HG03095 (cell line): Measurements from ENCODE around the gene SNCAIP.
"Not testable (repeated sequence)": the region's sequence is repeated elsewhere in the genome, so short reads cannot be mapped to it uniquely, and the experiment has no call there.

Experiments
- ATAC-seq: cut with Tn5 transposase; IDR thresholded peaks from one replicate; pipeline ENCODE4 v1.9.1; 2021; ENCODE audit warnings: moderate library complexity; ENCODE audit not compliant: unreplicated experiment

SNCAIP gene

DNA sequence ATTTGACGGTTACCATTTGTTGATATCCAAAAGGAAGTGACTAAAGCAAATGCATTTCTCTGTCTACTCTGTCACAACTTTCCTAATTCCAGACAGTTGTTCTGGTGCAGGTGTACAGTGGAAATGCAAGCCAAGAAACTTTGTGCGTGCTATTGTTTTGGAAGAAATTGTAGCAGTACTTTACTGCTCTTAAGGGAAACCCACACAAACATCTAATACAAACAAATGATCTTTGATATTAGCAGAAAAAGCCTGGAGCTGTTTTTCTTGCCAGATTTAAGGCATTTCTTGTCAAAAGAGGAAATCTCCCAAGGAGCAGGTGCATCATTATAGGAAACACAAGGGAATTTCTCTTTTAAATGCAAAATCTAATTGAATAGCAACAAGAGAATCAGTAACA lies 2.0 kb downstream of the SNCAIP start:
- no peak for ATAC-seq

DNA sequence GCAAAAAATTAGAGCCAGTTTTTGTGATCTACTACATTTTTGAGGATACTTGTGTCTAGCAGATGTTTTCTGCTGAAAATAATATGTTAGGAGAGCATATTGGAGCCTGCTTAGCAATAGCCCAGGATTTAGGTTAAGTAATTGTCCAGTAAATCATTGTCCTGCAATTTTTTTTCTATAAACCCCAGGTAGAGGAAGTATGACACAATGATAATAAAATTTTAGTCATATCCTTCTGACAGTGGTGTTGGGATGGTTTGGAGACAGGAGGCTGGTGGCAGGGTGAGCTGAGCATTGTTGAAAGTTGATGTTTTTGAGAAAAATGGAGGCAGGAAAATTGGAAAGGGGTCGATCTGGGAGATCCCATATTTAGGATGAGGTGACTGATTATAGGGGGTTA lies 3.5 kb downstream of the SNCAIP start:
- ATAC-seq: no peak

- ATAC-seq: no peak
These were observed 4.6 kb downstream of the SNCAIP start for GRCh38 chr5:122316656-122317055.

- no peak for ATAC-seq
These were observed 7.9 kb downstream of the SNCAIP start for GRCh38 chr5:122319897-122320296.

DNA sequence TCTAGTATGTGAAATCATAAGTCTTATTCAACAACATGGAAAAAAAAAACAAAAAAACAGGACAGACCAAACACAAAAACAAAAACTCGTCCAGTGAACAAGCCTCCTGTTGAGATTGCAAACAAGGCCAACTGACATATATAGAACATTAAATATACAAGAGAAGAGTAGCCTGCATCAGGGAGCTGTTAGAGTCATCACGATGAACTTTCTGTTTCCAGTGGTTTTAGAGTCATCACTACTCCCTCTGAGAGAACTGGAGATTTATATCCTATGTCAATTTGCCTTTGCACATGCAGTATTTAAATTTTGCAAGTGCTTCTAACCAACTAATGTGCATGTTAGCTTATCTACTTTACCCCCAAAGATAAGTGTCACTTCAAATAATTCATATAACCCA lies 9.9 kb downstream of the SNCAIP start:
- ATAC-seq: no peak

DNA sequence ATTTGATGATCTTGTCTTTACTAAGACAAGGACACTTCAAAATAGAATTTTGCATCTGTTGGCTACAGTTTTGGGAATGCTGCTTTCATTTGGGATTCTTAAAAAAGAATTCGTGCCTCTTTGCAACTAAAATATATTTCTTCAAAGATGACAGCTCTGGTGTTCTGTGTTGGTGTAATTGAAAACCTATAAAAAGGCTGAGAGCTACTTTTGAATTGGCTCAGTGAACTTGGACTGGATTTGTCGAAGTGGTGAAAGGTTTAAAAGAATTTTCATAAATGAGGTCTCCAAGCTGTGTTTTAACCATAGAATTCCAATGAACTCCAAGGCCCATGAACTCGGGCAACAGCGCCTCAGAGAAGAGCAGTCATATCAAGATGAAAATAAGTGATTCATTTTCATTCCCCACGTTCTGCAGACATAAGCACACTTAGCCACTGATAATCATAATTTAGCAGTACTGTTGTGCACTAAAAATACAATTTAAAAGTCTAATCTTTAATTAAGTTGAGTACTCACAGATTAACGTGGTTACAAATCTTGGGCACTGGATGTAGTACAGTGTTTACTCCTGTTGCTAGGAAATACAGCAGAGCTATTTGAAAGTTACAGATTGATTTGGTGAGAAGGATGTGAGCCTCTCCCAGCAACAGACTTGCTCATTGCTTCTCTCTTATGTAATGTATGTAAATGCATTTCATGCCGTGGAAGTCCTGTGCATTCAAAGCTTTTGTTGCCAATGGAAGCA lies 10.9 kb downstream of the SNCAIP start:
- ATAC-seq: no peak

- no peak for ATAC-seq
These were observed 11.7 kb downstream of the SNCAIP start for GRCh38 chr5:122323738-122324137.

GRCh38 chr5:122327110-122327509 lies 15.1 kb downstream of the SNCAIP start:
- ATAC-seq: no peak

DNA sequence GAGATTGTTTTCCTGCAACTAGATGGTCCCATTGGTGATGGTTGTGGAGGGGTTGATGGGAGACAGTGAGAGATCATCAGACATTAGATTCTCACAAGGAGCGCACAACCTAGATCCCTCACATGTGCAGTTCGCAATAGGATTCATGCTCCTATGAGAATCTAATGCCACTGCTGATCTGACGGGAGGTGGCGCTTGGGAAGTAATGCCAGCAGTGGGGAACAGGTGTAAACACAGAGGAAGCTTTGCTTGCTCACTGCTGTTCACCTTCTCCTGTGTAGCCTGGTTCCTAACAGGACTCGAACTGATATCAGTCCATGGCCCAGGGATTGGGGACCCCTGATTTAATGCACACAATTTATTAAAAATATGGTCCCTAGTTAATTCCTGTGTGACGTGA lies 18.8 kb downstream of the SNCAIP start:
- ATAC-seq: no peak

- ATAC-seq: no peak
These were observed 20.8 kb downstream of the SNCAIP start for GRCh38 chr5:122332599-122333555.

- ATAC-seq: no peak
These were observed 21.5 kb downstream of the SNCAIP start for GRCh38 chr5:122333564-122333963.

DNA sequence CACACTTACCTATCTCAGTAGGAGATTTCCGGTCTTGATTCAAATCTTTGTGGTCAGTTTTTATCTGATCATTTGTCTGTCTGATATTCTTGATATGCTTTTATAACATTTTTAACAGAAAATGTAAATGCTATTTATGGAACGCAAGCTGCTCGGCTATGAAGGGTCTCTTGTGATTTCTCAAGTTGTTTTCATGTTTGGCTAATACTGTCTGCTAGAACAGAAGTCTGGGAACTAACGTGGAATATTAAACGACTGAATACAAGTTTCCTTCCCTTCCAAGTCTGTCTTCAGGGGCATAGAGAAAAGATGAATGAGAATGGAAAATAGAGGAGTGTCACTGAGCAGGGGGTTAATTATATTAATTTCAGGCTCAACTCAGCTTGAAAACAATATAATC lies 27.6 kb downstream of the SNCAIP start:
- no peak for ATAC-seq

DNA sequence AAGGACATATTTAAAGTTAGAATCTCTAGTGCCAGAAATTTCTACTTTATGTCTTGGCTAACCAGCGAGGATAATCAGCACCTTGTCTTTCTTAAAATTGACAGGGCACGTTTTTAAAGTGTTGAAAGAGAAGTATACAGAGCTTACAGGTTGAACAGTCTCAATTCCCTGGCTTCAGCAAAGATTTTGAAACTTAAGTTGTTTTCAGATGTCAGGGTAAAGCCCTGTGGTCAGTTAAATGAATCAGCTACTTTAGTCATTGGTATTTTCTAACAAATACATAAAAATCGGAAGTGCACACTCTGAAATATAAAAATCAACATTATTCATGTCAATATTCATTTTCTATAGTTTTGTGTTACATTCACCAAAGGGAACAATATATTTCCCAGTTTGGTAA lies 29.1 kb downstream of the SNCAIP start:
- ATAC-seq: no peak

- no peak for ATAC-seq
These were observed 30.2 kb downstream of the SNCAIP start for GRCh38 chr5:122342256-122342655.

GRCh38 chr5:122346897-122347581 lies 35.0 kb downstream of the SNCAIP start:
- no peak for ATAC-seq

- ATAC-seq: no peak
These were observed 38.5 kb downstream of the SNCAIP start for GRCh38 chr5:122350496-122350895.

DNA sequence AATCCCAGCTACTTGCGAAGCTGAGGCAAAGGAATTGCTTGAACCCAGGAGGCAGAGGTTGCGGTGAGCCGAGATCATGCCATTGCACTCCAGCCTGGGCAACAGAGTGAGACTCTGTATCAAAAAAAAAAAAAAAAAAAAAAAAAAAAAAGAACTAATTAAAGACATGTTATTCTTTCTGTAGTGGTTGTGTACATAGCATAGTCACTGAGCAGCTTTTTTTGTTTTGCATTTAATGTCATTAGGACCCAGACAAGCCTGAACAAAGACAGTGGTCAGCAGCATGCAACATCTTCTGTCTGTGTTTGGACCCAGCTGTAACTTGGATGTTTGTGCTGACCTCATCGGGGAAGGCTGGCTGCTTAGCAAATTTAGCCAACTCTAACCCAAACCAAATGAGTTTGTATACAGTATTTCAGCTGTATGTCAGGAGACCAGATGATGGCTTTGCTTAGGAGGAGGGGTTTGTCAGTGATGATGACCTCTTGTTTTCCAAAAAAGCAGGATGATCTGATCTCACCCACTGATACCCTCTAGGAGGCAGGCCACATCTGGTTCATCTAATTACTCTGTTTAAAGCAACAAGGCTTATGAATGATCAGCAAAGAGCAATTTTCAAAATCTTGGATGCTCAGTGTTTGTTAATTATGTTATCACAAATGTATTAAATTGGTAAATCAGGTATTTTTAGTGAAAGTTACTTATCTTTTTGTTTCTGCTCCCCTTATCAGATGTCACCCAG lies 39.5 kb downstream of the SNCAIP start:
- no peak for ATAC-seq

DNA sequence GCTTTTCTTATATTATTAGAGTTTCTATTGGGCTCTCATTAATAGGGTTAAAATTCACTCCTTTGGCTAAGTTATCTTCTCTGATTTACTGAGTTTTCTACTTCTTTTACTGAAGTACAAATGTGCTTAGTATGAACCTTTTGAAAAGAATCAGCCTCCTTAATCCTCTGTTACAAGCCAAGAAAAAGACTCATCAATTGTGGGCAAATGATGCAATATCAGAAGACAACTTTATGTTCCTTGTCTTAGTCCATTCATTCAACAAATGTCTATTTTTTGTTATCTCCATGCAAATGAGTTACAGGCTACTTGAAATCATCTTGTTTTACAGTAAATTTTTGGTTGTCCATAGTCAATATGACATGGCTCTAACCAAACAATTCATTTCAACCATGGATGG lies 40.3 kb downstream of the SNCAIP start:
- no peak for ATAC-seq

GRCh38 chr5:122353361-122353760 lies 41.3 kb downstream of the SNCAIP start:
- not testable (repeated sequence) for ATAC-seq

GRCh38 chr5:122354293-122354692 lies 42.3 kb downstream of the SNCAIP start:
- ATAC-seq: no peak

- no peak for ATAC-seq
These were observed 43.3 kb downstream of the SNCAIP start for GRCh38 chr5:122355324-122355723.
